H9 (cell line): ENCODE data around the gene PDGFRB. TPM values are rescaled to one million over a fixed set of nuclear protein-coding genes. Genes with fewer than 3 reads are reported as not detected.

ENCODE experiments used
- DNase-seq: peaks from one replicate; pipeline ENCODE4 v3.0.0-alpha.2; 2017
- H2AFZ ChIP-seq: one replicate; pipeline ENCODE4 v1.6.1; 2013; ENCODE audit warnings: mild to moderate bottlenecking, low read length, control low read depth, moderate library complexity
- H2AK5ac ChIP-seq: 2 replicates; pipeline ENCODE4 v1.6.1; 2013; ENCODE audit warnings: low read length, control low read depth, mixed read lengths; ENCODE audit not compliant: insufficient read length
- H2BK120ac ChIP-seq: one replicate; pipeline ENCODE4 v1.6.1; 2013; ENCODE audit warnings: low read depth, mild to moderate bottlenecking, low read length, control low read depth, inconsistent platforms; ENCODE audit not compliant: poor library complexity, severe bottlenecking
- H2BK12ac ChIP-seq: 2 replicates; pipeline ENCODE4 v1.6.1; 2013; ENCODE audit warnings: low read length, control low read depth, mixed read lengths, low read depth; ENCODE audit not compliant: insufficient read length
- H2BK15ac ChIP-seq: 2 replicates; pipeline ENCODE4 v1.6.1; 2013; ENCODE audit warnings: low read depth, low read length, control low read depth
- H2BK20ac ChIP-seq: one replicate; pipeline ENCODE4 v1.6.1; 2013; ENCODE audit warnings: low read depth, mild to moderate bottlenecking, low read length, control low read depth, inconsistent platforms; ENCODE audit not compliant: poor library complexity, severe bottlenecking
- H2BK5ac ChIP-seq: 2 replicates; pipeline ENCODE4 v1.6.1; 2013; ENCODE audit warnings: low read length, control low read depth, mixed read lengths; ENCODE audit not compliant: insufficient read length
- H3K14ac ChIP-seq: 2 replicates; pipeline ENCODE4 v1.6.1; 2013; ENCODE audit warnings: low read length, control low read depth; ENCODE audit not compliant: insufficient read depth
- H3K18ac ChIP-seq: 2 replicates; pipeline ENCODE4 v1.6.1; 2013; ENCODE audit warnings: low read depth, mild to moderate bottlenecking, mixed read lengths, low read length, control low read depth; ENCODE audit not compliant: insufficient read length
- H3K23ac ChIP-seq: 2 replicates; pipeline ENCODE4 v1.6.1; 2013; ENCODE audit warnings: low read length, control low read depth, mixed read lengths, low read depth; ENCODE audit not compliant: insufficient read length
- H3K23me2 ChIP-seq: 2 replicates; pipeline ENCODE4 v1.6.1; 2013; ENCODE audit warnings: low read depth, mild to moderate bottlenecking, mixed read lengths, low read length, control low read depth; ENCODE audit not compliant: insufficient read length, poor library complexity, severe bottlenecking
- H3K27ac ChIP-seq: 2 replicates; pipeline ENCODE4 v1.5.1; 2013; ENCODE audit warnings: low read length, control low read depth, mixed read lengths, low read depth; ENCODE audit not compliant: insufficient read length
- H3K27me3 ChIP-seq: 2 replicates; pipeline ENCODE4 v1.6.1; 2013; ENCODE audit warnings: low read length, control low read depth, inconsistent platforms; ENCODE audit not compliant: insufficient read depth
- H3K4ac ChIP-seq: 2 replicates; pipeline ENCODE4 v1.6.1; 2013; ENCODE audit warnings: low read depth, mild to moderate bottlenecking, control low read depth, inconsistent platforms, low read length, moderate library complexity
- H3K4me1 ChIP-seq: 2 replicates; pipeline ENCODE4 v1.6.1; 2013; ENCODE audit warnings: low read length, control low read depth, inconsistent platforms; ENCODE audit not compliant: insufficient read depth
- H3K4me2 ChIP-seq: 2 replicates; pipeline ENCODE4 v1.6.1; 2013; ENCODE audit warnings: low read length, control low read depth, mixed read lengths; ENCODE audit not compliant: insufficient read length, insufficient read depth
- H3K56ac ChIP-seq: 2 replicates; pipeline ENCODE4 v1.6.1; 2013; ENCODE audit warnings: low read depth, mild to moderate bottlenecking, mixed read lengths, low read length, control low read depth; ENCODE audit not compliant: insufficient read length
- H3K79me1 ChIP-seq: 2 replicates; pipeline ENCODE4 v1.6.1; 2013; ENCODE audit warnings: low read depth, mild to moderate bottlenecking, moderate library complexity, low read length, control low read depth, inconsistent platforms; ENCODE audit not compliant: insufficient read depth, poor library complexity, severe bottlenecking
- H3K79me2 ChIP-seq: 2 replicates; pipeline ENCODE4 v1.6.1; 2013; ENCODE audit warnings: low read length, control low read depth, inconsistent platforms; ENCODE audit not compliant: insufficient read depth
- H3K9ac ChIP-seq: 2 replicates; pipeline ENCODE4 v1.6.1; 2013; ENCODE audit warnings: low read length, control low read depth, mixed read lengths; ENCODE audit not compliant: insufficient read length; ENCODE audit errors: extremely low read depth
- H3K9me3 ChIP-seq: one replicate; pipeline ENCODE4 v1.6.1; 2013; ENCODE audit warnings: low read depth, low read length, inconsistent platforms; ENCODE audit not compliant: control insufficient read depth
- H3T11ph ChIP-seq: one replicate; pipeline ENCODE4 v1.6.1; 2013; ENCODE audit warnings: mild to moderate bottlenecking, low read length, control low read depth, inconsistent platforms
- H4K20me1 ChIP-seq: one replicate; pipeline ENCODE4 v1.6.1; 2013; ENCODE audit not compliant: control insufficient read depth, insufficient read length, insufficient read depth
- H4K5ac ChIP-seq: 2 replicates; pipeline ENCODE4 v1.6.1; 2013; ENCODE audit warnings: low read depth, mild to moderate bottlenecking, mixed read lengths, low read length, control low read depth; ENCODE audit not compliant: insufficient read length
- H4K8ac ChIP-seq: replicated peaks from 2 replicates; pipeline ENCODE4 v1.6.1; 2013; ENCODE audit warnings: low read length, control low read depth, mixed read lengths, low read depth; ENCODE audit not compliant: insufficient read length
- H4K91ac ChIP-seq: 2 replicates; pipeline ENCODE4 v1.6.1; 2013; ENCODE audit warnings: low read depth, mild to moderate bottlenecking, moderate library complexity, mixed read lengths, low read length, control low read depth; ENCODE audit not compliant: insufficient read length
- H3K27ac Mint-ChIP-seq, 3 experiments: 2 replicates in 2 of 3; 3 replicates in 1 of 3; pipeline ENCODE4 v1.8.0; 2020 to 2021; ENCODE audit warnings: mixed read lengths in 3 of 3, mild to moderate bottlenecking in 1 of 3, moderate library complexity in 1 of 3
- H3K27me3 Mint-ChIP-seq: 2 replicates; pipeline ENCODE4 v1.8.0; 2021; ENCODE audit warnings: low read depth, mild to moderate bottlenecking, moderate library complexity, mixed read lengths
- H3K36me3 Mint-ChIP-seq, 3 experiments: 2 replicates in 2 of 3; 3 replicates in 1 of 3; pipeline ENCODE4 v1.8.0; 2020 to 2021; ENCODE audit warnings: low read depth in 3 of 3, mixed read lengths in 3 of 3; ENCODE audit not compliant: insufficient read depth in 1 of 3
- H3K4me1 Mint-ChIP-seq, 2 experiments: 2 replicates each; pipeline ENCODE4 v1.8.0; 2020; ENCODE audit warnings: mixed read lengths in 2 of 2
- H3K4me3 Mint-ChIP-seq, 2 experiments: 2 replicates in 1 of 2; 3 replicates in 1 of 2; pipeline ENCODE4 v1.8.0; 2020 to 2021; ENCODE audit warnings: mild to moderate bottlenecking in 2 of 2, mixed read lengths in 2 of 2, moderate library complexity in 1 of 2
- H3K9me3 Mint-ChIP-seq, 2 experiments: 2 replicates in 1 of 2; 3 replicates in 1 of 2; pipeline ENCODE4 v1.8.0; 2020; ENCODE audit warnings: mild to moderate bottlenecking in 2 of 2, mixed read lengths in 2 of 2, moderate library complexity in 1 of 2
- WGBS: extraction: QIAGEN DNeasy Blood & Tissue Kit; methylation state at CpG from one replicate; pipeline ENCODE4 v1.1.7; 2013; ENCODE audit warnings: missing lambda C conversion rate, low lambda C conversion rate, mixed read lengths; ENCODE audit not compliant: insufficient read length; ENCODE audit errors: extremely low coverage; 5-methylcytosine and 5-hydroxymethylcytosine counted together
- total RNA-seq: library from RNA; stranded (reverse); gene quantifications from 2 replicates; pipeline ENCODE4 v1.2.1, GENCODE V29; 2021
- TF ChIP-seq, protein P1 (sequence below): fragments of 200-600 bp; sonication (generic); conservative IDR thresholded peaks from 3 replicates; pipeline ENCODE4 v1.8.0; 2021; ENCODE audit warnings: antibody characterized with exemption, mild to moderate bottlenecking

The PDGFRB gene
- total RNA-seq, 1 experiment from 2014 or later: 2.2 TPM

DNA sequence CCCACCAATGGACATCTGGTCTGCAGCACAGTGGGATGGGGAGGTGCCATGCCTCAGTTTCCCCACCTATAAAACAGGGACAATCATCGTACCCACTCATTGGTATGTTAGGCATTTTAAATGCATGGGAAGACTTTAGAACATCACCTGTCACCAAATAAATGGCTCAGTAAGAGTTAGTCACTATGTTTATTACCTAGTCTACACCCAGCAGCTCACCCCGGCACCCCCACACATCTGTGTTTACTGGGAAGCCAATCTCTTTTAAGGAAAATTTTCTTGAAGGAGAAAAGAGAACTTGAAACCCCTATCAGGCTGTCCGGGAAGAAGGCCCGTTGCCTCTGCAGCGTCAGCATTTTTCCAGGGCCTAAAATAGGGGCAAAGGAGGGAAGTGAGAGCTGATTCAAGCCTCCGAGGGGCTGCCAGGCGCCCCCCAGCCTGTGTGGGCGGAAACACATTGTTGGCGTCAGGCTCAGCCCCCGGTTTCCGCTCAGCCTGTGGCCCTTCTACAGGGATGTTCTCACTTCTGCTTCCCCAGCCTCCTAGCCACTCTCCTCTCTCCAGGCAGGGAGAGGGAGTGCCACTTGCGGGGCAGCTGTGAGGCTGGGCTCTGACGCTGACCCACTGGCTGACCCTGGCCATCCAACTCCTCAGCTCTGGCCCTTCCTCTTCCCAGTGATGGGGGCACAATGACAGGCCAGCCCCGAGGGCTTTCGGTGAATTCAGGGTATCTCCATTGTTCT lies 73.9 kb downstream of the PDGFRB start:
- Mint-ChIP-seq H3K36me3 (no peaks in the 10 kb centered on the region), H3K4me3 (no peak overlapping the region), H3K4me1 (peaks cover 14 to 25% of the 10 kb centered on the region in 2 experiments), H3K27ac (no peak overlapping the region), H3K9me3 (no peaks in the 10 kb centered on the region), H3K27me3 (peaks cover 5% of the 10 kb centered on the region)
- no peak overlapping the region for H3K23ac ChIP-seq
- no peak overlapping the region for H4K91ac ChIP-seq
- H3K4me1 ChIP-seq: no peaks in the 10 kb centered on the region
- H3K9ac ChIP-seq: no peak overlapping the region
- no peaks in the 10 kb centered on the region for H3K27me3 ChIP-seq
- no peak overlapping the region for H4K5ac ChIP-seq
- H4K8ac ChIP-seq: no peak overlapping the region
- H2AK5ac ChIP-seq: no peak overlapping the region
- H3K4ac ChIP-seq: no peak overlapping the region
- H3K9me3 ChIP-seq: no peaks in the 10 kb centered on the region
- no peaks in the 10 kb centered on the region for H3K79me2 ChIP-seq
- no peak overlapping the region for H3K18ac ChIP-seq
- TF ChIP-seq, protein P1, sequence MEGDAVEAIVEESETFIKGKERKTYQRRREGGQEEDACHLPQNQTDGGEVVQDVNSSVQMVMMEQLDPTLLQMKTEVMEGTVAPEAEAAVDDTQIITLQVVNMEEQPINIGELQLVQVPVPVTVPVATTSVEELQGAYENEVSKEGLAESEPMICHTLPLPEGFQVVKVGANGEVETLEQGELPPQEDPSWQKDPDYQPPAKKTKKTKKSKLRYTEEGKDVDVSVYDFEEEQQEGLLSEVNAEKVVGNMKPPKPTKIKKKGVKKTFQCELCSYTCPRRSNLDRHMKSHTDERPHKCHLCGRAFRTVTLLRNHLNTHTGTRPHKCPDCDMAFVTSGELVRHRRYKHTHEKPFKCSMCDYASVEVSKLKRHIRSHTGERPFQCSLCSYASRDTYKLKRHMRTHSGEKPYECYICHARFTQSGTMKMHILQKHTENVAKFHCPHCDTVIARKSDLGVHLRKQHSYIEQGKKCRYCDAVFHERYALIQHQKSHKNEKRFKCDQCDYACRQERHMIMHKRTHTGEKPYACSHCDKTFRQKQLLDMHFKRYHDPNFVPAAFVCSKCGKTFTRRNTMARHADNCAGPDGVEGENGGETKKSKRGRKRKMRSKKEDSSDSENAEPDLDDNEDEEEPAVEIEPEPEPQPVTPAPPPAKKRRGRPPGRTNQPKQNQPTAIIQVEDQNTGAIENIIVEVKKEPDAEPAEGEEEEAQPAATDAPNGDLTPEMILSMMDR: no peak
- H2BK12ac ChIP-seq: no peak overlapping the region
- no CpG with 5 or more reads among the region's 15 CpGs for WGBS
- no peak overlapping the region for H3K14ac ChIP-seq
- H3K23me2 ChIP-seq: no peaks in the 10 kb centered on the region
- no peak overlapping the region for H2BK5ac ChIP-seq
- H2BK20ac ChIP-seq: no peak overlapping the region
- DNase-seq: no peak
- no peak overlapping the region for H2BK120ac ChIP-seq
- H3T11ph ChIP-seq: no peak overlapping the region
- H4K20me1 ChIP-seq: no peaks in the 10 kb centered on the region
- no peak overlapping the region for H2AFZ ChIP-seq
- no peak overlapping the region for H2BK15ac ChIP-seq
- no peaks in the 10 kb centered on the region for H3K79me1 ChIP-seq
- H3K4me2 ChIP-seq: no peak overlapping the region
- no peak overlapping the region for H3K27ac ChIP-seq
- no peak overlapping the region for H3K56ac ChIP-seq
